GM23338 (cell line): Measurements from ENCODE around the gene ZNF808.

ENCODE experiments used
- CREB1 ChIP-seq: fragments of 250-450 bp; sonication (Bioruptor Pico); IDR thresholded peaks from 2 replicates; pipeline ENCODE4 v1.5.0; 2020; ENCODE audit warnings: low read depth, mild to moderate bottlenecking, moderate library complexity
- CTCF ChIP-seq, 2 experiments: fragments of 200-600 bp in 1 of 2; sonication (generic) in 1 of 2; conservative IDR thresholded peaks; 2 replicates each; pipeline versions ENCODE4 v1.5.1 to v1.6.1; 2016 to 2017; ENCODE audit warnings: antibody characterized with exemption in 2 of 2, low read depth in 2 of 2, mild to moderate bottlenecking in 2 of 2, moderate library complexity in 1 of 2
- ETS1 ChIP-seq: IDR thresholded peaks from 2 replicates; pipeline ENCODE4 v1.6.1; 2016; ENCODE audit warnings: antibody characterized with exemption
- EZH2 ChIP-seq: fragments of 200-600 bp; sonication (generic); IDR thresholded peaks from one replicate; pipeline ENCODE4 v1.8.0; 2017; ENCODE audit warnings: antibody characterized with exemption, mild to moderate bottlenecking, low read depth; ENCODE audit not compliant: unreplicated experiment
- EZH2phosphoT487 ChIP-seq: fragments of 200-600 bp; sonication (generic); IDR thresholded peaks from one replicate; pipeline ENCODE4 v1.8.1; 2018; ENCODE audit warnings: antibody characterized with exemption; ENCODE audit not compliant: unreplicated experiment
- JUNB ChIP-seq: IDR thresholded peaks from one replicate; pipeline ENCODE4 v1.6.1; 2016; ENCODE audit warnings: antibody characterized with exemption; ENCODE audit not compliant: unreplicated experiment
- NANOG ChIP-seq: IDR thresholded peaks from 2 replicates; pipeline ENCODE4 v1.6.1; 2016; ENCODE audit warnings: antibody characterized with exemption, borderline replicate concordance
- POLR2AphosphoS5 ChIP-seq: IDR thresholded peaks from 2 replicates; pipeline ENCODE4 v1.6.1; 2016; ENCODE audit warnings: antibody characterized with exemption, low read depth
- REST ChIP-seq: IDR thresholded peaks from one replicate; pipeline ENCODE4 v1.6.1; 2018; ENCODE audit warnings: antibody characterized with exemption; ENCODE audit not compliant: unreplicated experiment
- ZNF114 ChIP-seq: fragments of 250-450 bp; sonication (Bioruptor Pico); IDR thresholded peaks from 2 replicates; pipeline ENCODE4 v1.5.0; 2020; ENCODE audit warnings: mild to moderate bottlenecking, moderate library complexity
- ZNF331 ChIP-seq: fragments of 250-450 bp; sonication (Bioruptor Pico); IDR thresholded peaks from 2 replicates; pipeline ENCODE4 v1.5.0; 2020; ENCODE audit warnings: low read depth, mild to moderate bottlenecking, moderate library complexity
- ZNF462 ChIP-seq: fragments of 250-450 bp; sonication (Bioruptor Pico); IDR thresholded peaks from 2 replicates; pipeline ENCODE4 v1.5.0; 2020; ENCODE audit warnings: mild to moderate bottlenecking, moderate library complexity

- TF ChIP-seq CTCF (conservative IDR thresholded peaks at IDR 0.05; ENCODE audit: low read depth in 2 of 2): no peak
- TF ChIP-seq POLR2AphosphoS5: no peak
- TF ChIP-seq EZH2phosphoT487: no peak
- TF ChIP-seq JUNB: no peak
- TF ChIP-seq ETS1: no peak
- no peak for TF ChIP-seq ZNF462 (CRISPR knock-in tag)
- no peak for TF ChIP-seq REST
- TF ChIP-seq CREB1 (CRISPR knock-in tag): no peak
- no peak for TF ChIP-seq EZH2
- no peak for TF ChIP-seq ZNF331
- TF ChIP-seq NANOG: no peak
- no peak for TF ChIP-seq ZNF114
Measured at GRCh38 chr19:52532480-52532879, 5.0 kb downstream of the ZNF808 start.
